ENCODE data around the gene SLC17A5. TPM values are rescaled to one million over a fixed set of nuclear protein-coding genes. Genes with fewer than 3 reads are reported as not detected.
A peak's percentile ranks its signal among the peaks of the same experiment; 100 is the strongest.
"Not testable (repeated sequence)": the region's sequence is repeated elsewhere in the genome, so short reads cannot be mapped to it uniquely, and the experiment has no call there.

The SLC17A5 gene
- total RNA-seq, 1 donor from 2014 or later: 7.3 TPM

GRCh38 chr6:73580247-73581149 is 73.3 kb downstream of the SLC17A5 start:
- peak; percentile 90 for DNase-seq (ENCODE audit: low spot score)
- intact Hi-C loops (cut with DNase I): loop anchor here (1.0 kb wide), 1 partner anchor 59 kb away; the partner anchor contains the start of gene EEF1A1

GRCh38 chr6:73579851-73580246 is 73.9 kb downstream of the SLC17A5 start:
- intact Hi-C loops (cut with DNase I): loop anchor here (1.0 kb wide), 1 partner anchor 59 kb away; the partner anchor contains the start of gene EEF1A1
- no peak for DNase-seq (ENCODE audit: low spot score)

GRCh38 chr6:73579389-73579788 is 74.4 kb downstream of the SLC17A5 start:
- intact Hi-C loops (cut with DNase I): no loop called here
- no peak for DNase-seq (ENCODE audit: low spot score)

GRCh38 chr6:73577676-73578075 is 76.1 kb downstream of the SLC17A5 start:
- intact Hi-C loops (cut with DNase I): no loop called here
- no peak for DNase-seq (ENCODE audit: low spot score)

- intact Hi-C loops (cut with DNase I); DNase-seq (ENCODE audit: low spot score): not testable (repeated sequence)
Observed at GRCh38 chr6:73572531-73572930, 81.3 kb downstream of the SLC17A5 start.

GRCh38 chr6:73571218-73572181 is 82.3 kb downstream of the SLC17A5 start:
- DNase-seq (ENCODE audit: low spot score): peak; percentile 84
- intact Hi-C loops (cut with DNase I): not testable (repeated sequence)

GRCh38 chr6:73569121-73569520 is 84.7 kb downstream of the SLC17A5 start:
- DNase-seq (ENCODE audit: low spot score): no peak
- intact Hi-C loops (cut with DNase I): loop anchor here (5.0 kb wide), 1 partner anchor 47 kb away; the partner anchor contains the start of gene EEF1A1

- peak; percentile 77 for DNase-seq (ENCODE audit: low spot score)
- intact Hi-C loops (cut with DNase I): loop anchor here (5.0 kb wide), 1 partner anchor 45 kb away; the partner anchor contains the start of gene EEF1A1
Observed at GRCh38 chr6:73566954-73567591, 86.7 kb downstream of the SLC17A5 start.

- intact Hi-C loops (cut with DNase I): loop anchor here (5.0 kb wide), 1 partner anchor 44 kb away; the partner anchor contains the start of gene EEF1A1
- not testable (repeated sequence) for DNase-seq (ENCODE audit: low spot score)
Observed at GRCh38 chr6:73566486-73566871, 87.3 kb downstream of the SLC17A5 start.

- intact Hi-C loops (cut with DNase I): loop anchor here (5.0 kb wide), 1 partner anchor 44 kb away; the partner anchor contains the start of gene EEF1A1
- DNase-seq (ENCODE audit: low spot score): no peak
Observed at GRCh38 chr6:73565767-73566485, 87.9 kb downstream of the SLC17A5 start.

GRCh38 chr6:73564578-73565345 is 89.0 kb downstream of the SLC17A5 start:
- intact Hi-C loops (cut with DNase I): loop anchor here (5.0 kb wide), 1 partner anchor 42 kb away; the partner anchor contains the start of gene EEF1A1
- DNase-seq (ENCODE audit: low spot score): no peak

GRCh38 chr6:73562558-73562957 is 91.2 kb downstream of the SLC17A5 start:
- DNase-seq (ENCODE audit: low spot score): no peak
- intact Hi-C loops (cut with DNase I): no loop called here

- no peak for DNase-seq (ENCODE audit: low spot score)
- intact Hi-C loops (cut with DNase I): no loop called here
Observed at GRCh38 chr6:73560853-73561407, 92.9 kb downstream of the SLC17A5 start.

GRCh38 chr6:73560182-73560732 is 93.5 kb downstream of the SLC17A5 start:
- DNase-seq (ENCODE audit: low spot score): no peak
- intact Hi-C loops (cut with DNase I): no loop called here

GRCh38 chr6:73559399-73559794 is 94.4 kb downstream of the SLC17A5 start:
- DNase-seq (ENCODE audit: low spot score); intact Hi-C loops (cut with DNase I): not testable (repeated sequence)

GRCh38 chr6:73558624-73559398 is 95.0 kb downstream of the SLC17A5 start:
- intact Hi-C loops (cut with DNase I): no loop called here
- no peak for DNase-seq (ENCODE audit: low spot score)

All from cardiac septum (tissue), 1 donor.